IPS-18c (cell line): Measurements from ENCODE around the gene ADGRG1.

Experiments
- H3K4me3 ChIP-seq: 2 replicates; pipeline ENCODE4 v1.7.0; 2013; ENCODE audit warnings: low read depth, mild to moderate bottlenecking, low read length, moderate library complexity; ENCODE audit not compliant: insufficient read depth
- H3K9me3 ChIP-seq: one replicate; pipeline ENCODE4 v1.6.1; 2013; ENCODE audit warnings: mild to moderate bottlenecking, low read length, moderate library complexity; ENCODE audit not compliant: control insufficient read depth, insufficient read depth

Gene ADGRG1

GRCh38 chr16:57680842-57681375 lies 52.5 kb downstream of the ADGRG1 start:
- H3K4me3 ChIP-seq = no peak overlapping the region
- H3K9me3 ChIP-seq = no peaks in the 10 kb centered on the region

- Histone ChIP-seq H3K4me3 (no peak overlapping the region), H3K9me3 (no peaks in the 10 kb centered on the region)
Observed at GRCh38 chr16:57681950-57682728, 53.7 kb downstream of the ADGRG1 start.

GRCh38 chr16:57682809-57683635 lies 54.6 kb downstream of the ADGRG1 start:
- no peak overlapping the region for H3K4me3 ChIP-seq
- H3K9me3 ChIP-seq = no peaks in the 10 kb centered on the region

- H3K4me3 ChIP-seq = no peak overlapping the region
Observed at GRCh38 chr16:57683636-57684545, 55.5 kb downstream of the ADGRG1 start.

GRCh38 chr16:57684626-57685358 lies 56.4 kb downstream of the ADGRG1 start:
- no peaks in the 10 kb centered on the region for H3K9me3 ChIP-seq

More at GRCh38 chr16:57683636-57684545, 55.5 kb downstream of the ADGRG1 start:
- H3K9me3 ChIP-seq = no peaks in the 10 kb centered on the region

GRCh38 chr16:57685633-57686032 lies 57.2 kb downstream of the ADGRG1 start:
- H3K4me3 ChIP-seq = no peak overlapping the region
- H3K9me3 ChIP-seq = no peaks in the 10 kb centered on the region

More at GRCh38 chr16:57684626-57685358, 56.4 kb downstream of the ADGRG1 start:
- no peak overlapping the region for H3K4me3 ChIP-seq

- Histone ChIP-seq H3K9me3 (no peaks in the 10 kb centered on the region), H3K4me3 (no peak overlapping the region)
Observed at GRCh38 chr16:57686577-57686976, 58.1 kb downstream of the ADGRG1 start.

- H3K4me3 ChIP-seq = no peak overlapping the region
- no peaks in the 10 kb centered on the region for H3K9me3 ChIP-seq
Observed at GRCh38 chr16:57687363-57687929, 59.0 kb downstream of the ADGRG1 start.

- no peaks in the 10 kb centered on the region for H3K9me3 ChIP-seq
- H3K4me3 ChIP-seq = no peak overlapping the region
Observed at GRCh38 chr16:57688487-57688986, 60.1 kb downstream of the ADGRG1 start.

GRCh38 chr16:57688987-57689761 lies 60.7 kb downstream of the ADGRG1 start:
- Histone ChIP-seq H3K4me3 (no peak overlapping the region), H3K9me3 (no peaks in the 10 kb centered on the region)

- Histone ChIP-seq H3K9me3 (no peaks in the 10 kb centered on the region), H3K4me3 (no peak overlapping the region)
Observed at GRCh38 chr16:57689762-57690558, 61.5 kb downstream of the ADGRG1 start.

GRCh38 chr16:57690782-57691471 lies 62.5 kb downstream of the ADGRG1 start:
- H3K9me3 ChIP-seq = no peaks in the 10 kb centered on the region
- H3K4me3 ChIP-seq = no peak overlapping the region

- Histone ChIP-seq H3K4me3 (no peak overlapping the region), H3K9me3 (no peaks in the 10 kb centered on the region)
Observed at GRCh38 chr16:57692636-57693035, 64.2 kb downstream of the ADGRG1 start.

GRCh38 chr16:57693550-57693949 lies 65.1 kb downstream of the ADGRG1 start:
- no peaks in the 10 kb centered on the region for H3K9me3 ChIP-seq
- H3K4me3 ChIP-seq = no peak overlapping the region
